ENCODE measurements around the gene RNF13. TPM values are rescaled to one million over a fixed set of nuclear protein-coding genes. Genes with fewer than 3 reads are reported as not detected.

The RNF13 gene
- total and polyA plus RNA-seq, 2 of the 4 experiments (the other 2 are of a cell fraction): 12.8 to 29.8 TPM

GRCh38 chr3:149806171-149806778, 6.7 kb upstream of the RNF13 start:
- Histone ChIP-seq H3K14ac (replicated peaks; ENCODE audit: low read depth, low read length) (no peak overlapping the region), H2AK9ac (replicated peaks; ENCODE audit: low read depth, low read length, poor library complexity) (no peak overlapping the region), H3K27me3 (ENCODE audit: control insufficient read depth, insufficient read depth, low read length) (no peaks in the 10 kb centered on the region), H3K36me3 (ENCODE audit: control insufficient read depth, insufficient read depth, low read length) (no peaks in the 10 kb centered on the region), H3K4me2 (ENCODE audit: low read depth, low read length) (no peak overlapping the region), H3K56ac (ENCODE audit: extremely low read depth, insufficient read depth, low read length) (no peak overlapping the region), H4K5ac (ENCODE audit: low read depth, low read length) (no peak overlapping the region), H4K20me1 (ENCODE audit: insufficient read depth, low read length) (no peaks in the 10 kb centered on the region), H3K27ac (ENCODE audit: insufficient read depth, low read length) (no peak overlapping the region), H4K8ac (ENCODE audit: low read depth in 2 of 2, low read length in 2 of 2) (no peak overlapping the region), H3K79me1 (ENCODE audit: low read depth in 1 of 2, low read length in 2 of 2) (no peaks in the 10 kb centered on the region), H3K23ac (ENCODE audit: low read depth, low read length) (no peak overlapping the region), H2BK5ac (ENCODE audit: low read depth, low read length, poor library complexity, severe bottlenecking) (no peak overlapping the region), H3K9me1 (ENCODE audit: insufficient read depth, low read length) (no peaks in the 10 kb centered on the region), H3K4me3 (ENCODE audit: insufficient read depth, low read depth, low read length) (no peak overlapping the region), H3K4ac (ENCODE audit: low read depth, low read length) (no peak overlapping the region), H2BK120ac (ENCODE audit: low read depth, low read length) (no peak overlapping the region), H2BK15ac (ENCODE audit: low read depth, low read length) (no peak overlapping the region), H2AFZ (replicated peaks; ENCODE audit: low read length, poor library complexity) (no peak overlapping the region), H3K9ac (ENCODE audit: low read depth, low read length) (no peak overlapping the region), H3K18ac (ENCODE audit: low read depth, low read length) (no peak overlapping the region), H2BK20ac (ENCODE audit: low read depth, low read length) (no peak overlapping the region), H4K91ac (ENCODE audit: insufficient read depth, low read depth, low read length) (no peak overlapping the region), H3K9me3 (ENCODE audit: control insufficient read depth, insufficient read depth, low read length) (no peaks in the 10 kb centered on the region), H3K4me1 (ENCODE audit: control insufficient read depth, insufficient read depth, low read length) (no peaks in the 10 kb centered on the region), H2AK5ac (ENCODE audit: low read depth, low read length) (no peak overlapping the region)
- POLR2A ChIA-PET (ENCODE audit: unreplicated experiment): no interaction called here
- in situ Hi-C loops (cut with MboI; ENCODE audit: low sequenced_read_pairs): no loop called here
- TF ChIP-seq CTCF (conservative IDR thresholded peaks at IDR 0.05; ENCODE audit: low read depth, low read length) (no peak), SMC3 (IDR thresholded peaks at IDR 0.05; ENCODE audit: low read depth, low read length) (no peak), ELK1 (IDR thresholded peaks at IDR 0.05; ENCODE audit: borderline replicate concordance, low read depth, low read length) (no peak), MAFK (IDR thresholded peaks at IDR 0.05; ENCODE audit: low read depth, low read length) (no peak)
- CTCF ChIA-PET: no interaction called here
- dilution Hi-C loops (cut with HindIII; ENCODE audit: low sequenced_read_pairs, unreplicated experiment): no loop called here
- DNase-seq (no peak), ATAC-seq (ENCODE audit: low read depth) (no peak)
- intact Hi-C loops (cut with micrococcal nuclease): no loop called here
- no CpG with 5 or more reads among the region's 2 CpGs for WGBS, 2 experiments (ENCODE audit: extremely low coverage in 2 of 2, insufficient read length in 1 of 2)
- no TSS peak for BruUV-seq (replicated peaks)

Measured in IMR-90 (cell line).